Activated T-cell treated with anti-CD3 and anti-CD28 coated beads, Interleukin-2, amount 50 U/mL, for 24 hours (primary cell): ENCODE measurements around the gene NYNRIN.

ENCODE experiments used
- DNase-seq: peaks from one replicate; pipeline ENCODE4 v3.0.0-alpha.2; 2020
- H3K27ac Mint-ChIP-seq: 2 replicates; pipeline ENCODE4 v1.8.0; 2020; ENCODE audit warnings: mild to moderate bottlenecking, mixed read lengths
- H3K27me3 Mint-ChIP-seq: 2 replicates; pipeline ENCODE4 v1.8.0; 2020; ENCODE audit warnings: mixed read lengths
- H3K36me3 Mint-ChIP-seq: 2 replicates; pipeline ENCODE4 v1.8.0; 2020; ENCODE audit warnings: low read depth, mixed read lengths
- H3K4me1 Mint-ChIP-seq: 2 replicates; pipeline ENCODE4 v1.8.0; 2020; ENCODE audit warnings: low read depth, mixed read lengths
- H3K4me3 Mint-ChIP-seq: 2 replicates; pipeline ENCODE4 v1.8.0; 2020; ENCODE audit warnings: mild to moderate bottlenecking, moderate library complexity, mixed read lengths
- H3K9me3 Mint-ChIP-seq: 2 replicates; pipeline ENCODE4 v1.8.0; 2020; ENCODE audit warnings: mixed read lengths

The NYNRIN gene

DNA sequence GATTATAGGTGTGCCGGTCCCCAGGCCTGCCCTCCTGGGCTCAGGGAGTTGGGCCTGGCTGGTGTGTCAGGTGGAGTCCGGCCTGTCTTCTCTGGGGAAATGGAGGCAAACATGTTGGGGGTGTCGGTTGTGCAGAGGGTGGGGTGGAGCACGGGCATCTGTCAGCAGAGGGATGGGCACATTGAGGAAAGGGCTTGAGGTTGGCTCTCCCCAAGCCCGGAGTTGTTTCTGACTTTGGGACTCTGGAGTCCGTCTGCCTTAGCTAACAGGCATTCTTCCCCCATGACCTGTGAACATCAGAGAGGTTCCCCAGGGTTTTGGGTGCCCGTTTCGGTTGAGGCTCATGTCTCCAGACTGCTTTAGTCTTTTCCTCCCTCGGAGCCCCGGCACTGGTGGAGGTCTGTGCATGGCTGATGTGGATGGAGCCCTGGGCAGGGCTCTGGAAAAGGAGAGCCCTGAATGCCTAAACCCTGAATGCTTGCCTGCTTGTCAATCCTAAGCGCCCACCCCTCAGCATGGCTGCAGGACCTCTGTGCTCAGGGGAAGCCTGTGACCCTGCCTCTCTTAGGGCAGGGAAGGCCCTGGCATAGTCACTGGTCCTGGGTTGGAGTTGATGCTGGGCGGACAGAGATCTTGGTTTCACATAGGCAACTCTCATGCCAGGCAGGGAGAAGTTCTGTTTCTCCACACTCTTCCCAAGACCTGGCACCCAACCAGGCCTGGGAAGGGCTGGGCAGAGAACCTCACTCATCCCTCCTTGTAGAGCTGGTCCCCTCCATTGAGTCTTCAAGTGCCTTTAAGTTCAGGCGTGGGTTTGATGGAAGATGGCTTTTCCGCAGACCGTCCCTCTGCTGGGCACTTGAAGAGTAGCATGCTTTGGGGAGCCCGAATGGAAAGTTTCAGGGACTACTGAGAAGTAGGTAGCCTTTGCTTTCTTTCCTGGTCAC, 12.9 kb downstream of the NYNRIN start:
- Mint-ChIP-seq H3K4me1 (no peaks in the 10 kb centered on the region), H3K36me3 (no peaks in the 10 kb centered on the region), H3K9me3 (no peaks in the 10 kb centered on the region), H3K4me3 (no peak overlapping the region), H3K27me3 (peaks cover 7% of the 10 kb centered on the region), H3K27ac (no peak overlapping the region)
- no peak for DNase-seq

DNA sequence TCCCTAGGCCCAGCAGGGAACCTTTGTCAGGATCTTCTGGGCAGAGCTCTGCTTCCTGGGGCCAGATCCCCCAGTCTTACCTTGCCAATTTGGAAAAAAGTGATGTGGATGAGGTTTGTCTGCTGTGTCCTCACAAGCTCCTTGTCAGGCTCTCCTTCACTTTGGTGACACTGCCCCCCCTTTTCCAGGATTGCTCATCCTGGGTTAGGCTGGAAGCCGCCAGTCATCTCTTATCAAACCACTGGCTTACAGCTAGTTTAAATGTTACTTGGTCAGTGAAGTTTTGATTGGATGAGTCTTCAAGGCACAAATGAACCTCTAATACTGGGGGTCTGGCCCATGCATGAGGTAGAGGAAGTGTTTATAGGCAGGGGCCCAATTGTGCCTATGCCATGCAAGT, 15.3 kb downstream of the NYNRIN start:
- Mint-ChIP-seq H3K36me3 (no peaks in the 10 kb centered on the region), H3K9me3 (no peaks in the 10 kb centered on the region), H3K27me3 (peaks cover 3% of the 10 kb centered on the region), H3K27ac (no peak overlapping the region), H3K4me3 (no peak overlapping the region), H3K4me1 (no peaks in the 10 kb centered on the region)
- DNase-seq, result no peak

DNA sequence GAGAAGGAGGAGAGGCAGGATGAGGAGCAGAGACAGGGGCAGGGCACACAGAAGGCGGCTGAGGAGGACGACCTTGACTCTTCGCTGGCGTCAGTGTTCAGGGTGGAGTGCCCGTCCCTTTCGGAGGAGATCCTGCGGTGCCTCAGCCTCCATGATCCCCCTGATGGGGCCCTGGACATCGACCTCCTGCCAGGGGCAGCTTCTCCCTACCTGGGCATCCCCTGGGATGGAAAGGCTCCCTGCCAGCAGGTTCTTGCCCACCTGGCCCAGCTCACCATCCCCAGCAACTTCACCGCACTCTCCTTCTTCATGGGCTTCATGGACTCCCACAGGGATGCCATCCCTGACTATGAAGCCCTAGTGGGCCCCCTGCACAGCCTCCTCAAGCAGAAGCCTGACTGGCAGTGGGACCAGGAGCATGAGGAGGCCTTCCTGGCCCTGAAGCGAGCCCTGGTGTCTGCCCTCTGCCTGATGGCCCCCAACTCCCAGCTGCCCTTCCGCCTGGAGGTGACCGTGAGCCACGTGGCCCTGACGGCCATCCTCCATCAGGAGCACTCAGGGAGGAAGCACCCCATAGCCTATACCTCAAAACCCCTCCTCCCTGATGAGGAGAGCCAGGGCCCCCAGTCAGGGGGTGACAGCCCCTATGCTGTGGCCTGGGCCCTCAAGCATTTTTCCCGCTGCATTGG, 16.1 kb downstream of the NYNRIN start:
- no peaks in the 10 kb centered on the region for H3K9me3 Mint-ChIP-seq
- DNase-seq, result no peak
- H3K27ac Mint-ChIP-seq, result no peak overlapping the region
- H3K4me1 Mint-ChIP-seq, result no peaks in the 10 kb centered on the region
- no peak overlapping the region for H3K4me3 Mint-ChIP-seq
- no peaks in the 10 kb centered on the region for H3K36me3 Mint-ChIP-seq
- H3K27me3 Mint-ChIP-seq, result peaks cover 4% of the 10 kb centered on the region

DNA sequence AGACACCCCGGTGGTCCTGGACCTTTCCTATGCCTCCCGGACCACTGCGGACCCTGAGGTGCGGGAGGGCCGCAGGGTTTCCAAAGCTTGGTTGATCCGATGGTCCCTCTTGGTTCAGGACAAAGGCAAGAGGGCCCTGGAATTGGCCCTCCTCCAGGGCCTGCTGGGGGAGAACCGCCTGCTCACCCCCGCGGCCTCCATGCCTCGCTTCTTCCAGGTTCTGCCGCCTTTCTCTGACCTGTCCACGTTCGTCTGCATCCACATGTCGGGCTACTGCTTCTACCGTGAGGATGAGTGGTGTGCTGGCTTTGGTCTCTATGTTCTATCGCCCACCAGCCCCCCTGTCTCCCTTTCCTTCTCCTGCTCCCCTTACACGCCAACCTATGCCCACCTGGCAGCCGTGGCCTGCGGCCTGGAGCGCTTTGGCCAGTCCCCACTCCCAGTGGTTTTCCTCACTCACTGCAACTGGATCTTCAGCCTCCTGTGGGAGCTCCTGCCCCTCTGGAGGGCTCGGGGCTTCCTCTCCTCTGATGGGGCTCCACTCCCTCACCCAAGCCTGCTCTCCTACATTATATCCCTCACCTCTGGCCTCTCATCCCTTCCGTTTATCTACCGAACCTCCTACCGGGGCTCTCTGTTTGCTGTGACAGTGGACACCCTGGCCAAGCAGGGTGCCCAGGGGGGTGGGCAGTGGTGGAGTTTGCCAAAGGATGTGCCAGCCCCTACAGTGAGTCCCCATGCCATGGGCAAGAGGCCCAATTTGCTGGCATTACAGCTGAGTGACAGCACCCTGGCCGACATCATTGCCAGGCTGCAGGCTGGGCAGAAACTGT, 16.8 kb downstream of the NYNRIN start:
- Mint-ChIP-seq H3K27me3 (peaks cover 4% of the 10 kb centered on the region), H3K36me3 (no peaks in the 10 kb centered on the region), H3K4me1 (no peaks in the 10 kb centered on the region), H3K4me3 (no peak overlapping the region), H3K27ac (no peak overlapping the region), H3K9me3 (no peaks in the 10 kb centered on the region)
- no peak for DNase-seq

DNA sequence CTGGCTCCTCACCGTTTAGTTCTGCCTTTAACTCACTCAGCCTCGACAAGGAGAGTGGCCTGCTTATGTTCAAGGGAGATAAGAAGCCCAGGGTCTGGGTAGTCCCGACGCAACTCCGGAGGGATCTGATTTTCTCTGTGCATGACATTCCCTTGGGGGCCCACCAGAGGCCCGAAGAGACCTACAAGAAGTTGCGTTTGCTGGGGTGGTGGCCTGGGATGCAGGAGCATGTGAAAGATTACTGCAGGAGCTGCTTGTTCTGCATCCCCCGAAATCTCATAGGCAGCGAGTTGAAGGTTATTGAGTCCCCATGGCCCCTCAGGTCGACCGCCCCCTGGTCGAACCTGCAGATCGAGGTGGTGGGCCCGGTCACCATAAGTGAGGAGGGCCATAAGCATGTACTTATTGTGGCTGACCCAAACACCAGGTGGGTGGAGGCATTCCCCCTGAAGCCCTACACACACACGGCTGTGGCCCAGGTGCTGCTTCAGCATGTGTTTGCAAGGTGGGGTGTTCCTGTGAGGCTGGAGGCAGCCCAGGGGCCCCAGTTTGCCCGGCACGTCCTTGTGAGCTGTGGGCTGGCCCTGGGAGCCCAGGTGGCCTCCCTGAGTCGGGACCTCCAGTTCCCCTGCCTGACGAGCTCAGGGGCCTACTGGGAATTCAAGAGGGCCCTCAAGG, 17.6 kb downstream of the NYNRIN start:
- no peaks in the 10 kb centered on the region for H3K9me3 Mint-ChIP-seq
- H3K36me3 Mint-ChIP-seq, result no peaks in the 10 kb centered on the region
- no peak overlapping the region for H3K4me3 Mint-ChIP-seq
- peaks cover 4% of the 10 kb centered on the region for H3K27me3 Mint-ChIP-seq
- no peaks in the 10 kb centered on the region for H3K4me1 Mint-ChIP-seq
- no peak for DNase-seq
- no peak overlapping the region for H3K27ac Mint-ChIP-seq

DNA sequence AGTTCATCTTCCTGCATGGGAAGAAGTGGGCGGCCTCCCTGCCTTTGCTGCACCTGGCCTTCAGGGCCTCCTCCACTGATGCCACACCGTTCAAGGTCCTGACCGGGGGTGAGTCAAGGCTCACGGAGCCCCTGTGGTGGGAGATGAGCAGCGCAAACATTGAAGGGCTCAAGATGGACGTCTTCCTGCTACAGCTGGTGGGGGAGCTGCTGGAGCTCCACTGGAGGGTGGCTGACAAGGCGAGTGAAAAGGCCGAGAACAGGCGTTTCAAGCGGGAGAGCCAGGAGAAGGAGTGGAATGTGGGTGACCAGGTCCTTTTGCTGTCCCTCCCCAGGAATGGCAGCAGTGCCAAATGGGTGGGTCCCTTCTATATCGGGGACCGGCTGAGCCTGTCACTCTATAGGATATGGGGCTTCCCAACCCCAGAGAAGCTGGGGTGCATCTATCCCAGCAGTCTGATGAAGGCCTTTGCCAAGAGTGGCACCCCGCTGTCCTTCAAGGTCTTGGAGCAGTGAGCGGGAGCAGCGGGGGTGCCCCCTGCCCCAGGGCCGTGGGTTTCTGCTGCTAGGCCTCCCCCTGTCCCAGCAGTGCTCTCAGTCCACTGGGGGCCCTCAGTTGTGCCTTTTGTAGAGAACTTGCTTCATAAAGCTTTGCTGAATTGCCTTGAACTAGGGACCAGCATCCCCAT, 18.3 kb downstream of the NYNRIN start:
- H3K27me3 Mint-ChIP-seq, result peaks cover 4% of the 10 kb centered on the region
- H3K36me3 Mint-ChIP-seq, result no peaks in the 10 kb centered on the region
- no peaks in the 10 kb centered on the region for H3K9me3 Mint-ChIP-seq
- DNase-seq, result no peak
- H3K27ac Mint-ChIP-seq, result no peak overlapping the region
- H3K4me1 Mint-ChIP-seq, result no peaks in the 10 kb centered on the region
- no peak overlapping the region for H3K4me3 Mint-ChIP-seq

DNA sequence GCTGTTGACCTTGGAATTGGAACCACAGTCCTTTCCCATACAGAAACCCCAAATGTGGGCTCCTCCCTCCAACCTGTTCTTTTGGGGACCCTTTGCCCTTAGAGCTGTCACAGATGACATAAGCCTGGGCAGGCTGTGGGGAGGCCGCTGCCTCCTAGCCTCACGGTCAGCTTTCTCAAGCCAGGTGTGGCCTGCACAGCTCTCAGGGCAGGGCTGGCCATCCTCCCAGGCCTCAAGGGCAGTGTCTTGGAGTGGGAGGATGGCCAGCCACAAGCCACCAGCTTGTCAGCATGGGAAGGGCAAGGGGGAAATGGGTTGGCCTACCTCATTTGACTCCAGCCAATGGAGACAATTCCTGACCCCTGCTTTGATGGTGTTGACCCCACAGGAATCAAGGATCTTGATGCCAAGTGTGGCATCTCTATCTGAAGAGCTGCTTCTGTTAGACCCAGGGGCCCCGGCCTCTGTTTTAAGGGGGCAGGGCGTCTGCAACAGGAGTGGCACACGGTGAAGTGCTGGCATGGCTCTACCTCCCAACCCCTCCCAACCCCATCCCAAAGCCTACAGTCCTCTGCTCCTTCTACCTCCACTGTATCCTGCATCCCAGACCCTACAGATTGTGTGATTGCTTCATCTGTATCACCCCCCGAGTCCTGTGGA, 19.2 kb downstream of the NYNRIN start:
- H3K4me3 Mint-ChIP-seq, result no peak overlapping the region
- no peaks in the 10 kb centered on the region for H3K9me3 Mint-ChIP-seq
- no peaks in the 10 kb centered on the region for H3K36me3 Mint-ChIP-seq
- peaks cover 4% of the 10 kb centered on the region for H3K27me3 Mint-ChIP-seq
- DNase-seq, result no peak
- no peak overlapping the region for H3K27ac Mint-ChIP-seq
- H3K4me1 Mint-ChIP-seq, result no peaks in the 10 kb centered on the region

DNA sequence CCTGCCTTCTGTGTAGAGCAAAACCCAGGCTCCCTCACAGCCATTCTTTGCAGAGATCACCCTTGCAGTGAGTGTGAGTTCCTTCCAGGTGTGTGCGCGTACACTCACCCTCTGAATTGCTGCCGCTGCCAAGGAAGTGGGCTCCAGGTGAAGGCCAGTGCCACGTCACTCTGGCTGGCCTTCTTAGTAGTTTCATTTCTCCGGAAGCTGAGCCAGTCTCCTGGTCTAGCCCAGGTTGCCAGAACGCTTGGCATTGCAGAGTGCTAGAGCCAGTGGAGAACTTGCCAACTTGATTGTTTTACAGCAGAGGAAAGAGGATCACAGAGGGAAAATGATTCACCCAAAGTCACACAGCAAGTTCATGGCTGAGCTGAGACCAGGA, 19.7 kb downstream of the NYNRIN start:
- Mint-ChIP-seq H3K4me3 (no peak overlapping the region), H3K9me3 (no peaks in the 10 kb centered on the region), H3K36me3 (no peaks in the 10 kb centered on the region), H3K4me1 (no peaks in the 10 kb centered on the region), H3K27me3 (peaks cover 4% of the 10 kb centered on the region), H3K27ac (no peak overlapping the region)
- DNase-seq, result no peak

DNA sequence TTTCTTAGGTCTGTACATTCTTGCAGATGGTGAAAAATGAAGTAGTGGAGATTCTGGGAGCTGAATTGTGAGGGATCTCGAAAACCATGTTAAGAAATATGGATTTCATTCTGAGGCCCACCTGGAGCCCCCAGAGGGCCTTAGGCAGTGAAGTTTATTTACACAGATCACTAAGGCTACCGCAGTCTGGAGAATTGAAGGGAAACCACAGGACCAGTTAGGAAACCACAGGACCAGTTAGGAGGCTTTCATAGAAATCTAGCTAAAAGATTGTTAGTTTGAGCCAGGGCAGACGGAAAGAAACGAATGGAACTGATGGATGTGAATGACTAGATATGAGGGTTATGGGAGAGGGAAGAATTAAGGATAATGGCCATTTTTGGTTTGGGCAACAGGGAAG, 23.5 kb downstream of the NYNRIN start:
- peaks cover 20% of the 10 kb centered on the region for H3K4me1 Mint-ChIP-seq
- no peak overlapping the region for H3K4me3 Mint-ChIP-seq
- no peak for DNase-seq
- no peaks in the 10 kb centered on the region for H3K9me3 Mint-ChIP-seq
- H3K36me3 Mint-ChIP-seq, result no peaks in the 10 kb centered on the region
- H3K27ac Mint-ChIP-seq, result no peak overlapping the region
- H3K27me3 Mint-ChIP-seq, result peaks cover 4% of the 10 kb centered on the region

DNA sequence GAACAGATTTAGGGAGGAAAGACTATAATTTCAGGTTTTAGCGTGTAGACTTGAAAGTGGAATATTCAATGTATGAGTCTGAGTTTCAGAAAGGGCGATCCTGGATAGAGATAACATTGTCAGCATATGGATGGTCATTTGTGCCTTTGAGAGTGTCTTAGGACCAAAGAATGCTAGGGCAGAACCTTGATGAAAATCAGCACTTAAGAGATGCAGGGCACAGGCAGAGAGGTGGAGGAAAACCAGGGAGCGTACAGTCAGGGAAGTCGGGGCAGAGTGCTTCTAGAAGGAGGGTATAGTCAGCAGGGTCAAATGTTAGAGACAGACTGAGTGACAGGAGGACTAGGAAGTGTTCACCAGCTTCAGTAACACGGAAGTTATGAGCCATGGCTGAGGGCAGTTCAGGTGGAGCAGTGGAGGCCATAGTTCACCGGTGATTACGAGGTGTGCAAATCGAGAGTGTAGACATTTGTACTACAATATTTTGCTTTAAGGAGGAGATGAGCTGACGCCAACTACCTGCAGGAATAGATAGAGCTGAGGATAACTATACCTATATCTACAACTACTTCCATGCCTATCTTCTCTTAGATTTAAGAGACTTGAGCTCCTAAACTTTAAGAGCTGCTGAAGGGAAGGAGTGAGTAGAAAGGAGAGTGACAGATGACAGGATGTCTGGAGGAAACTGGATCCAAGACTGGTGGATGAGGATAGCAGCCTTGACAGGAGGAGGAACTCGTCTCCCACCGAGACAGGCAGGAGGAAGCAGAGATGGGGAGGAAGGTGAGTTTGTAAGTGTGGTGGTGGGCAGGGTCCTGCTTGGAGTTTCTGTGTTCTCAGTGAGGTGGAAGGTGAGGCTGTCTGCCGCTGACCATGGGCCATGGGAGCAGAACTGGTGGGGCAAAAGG, 24.1 kb downstream of the NYNRIN start:
- Mint-ChIP-seq H3K4me3 (no peak overlapping the region), H3K4me1 (peaks cover 23% of the 10 kb centered on the region), H3K27ac (no peak overlapping the region), H3K9me3 (no peaks in the 10 kb centered on the region), H3K36me3 (no peaks in the 10 kb centered on the region), H3K27me3 (peaks cover 4% of the 10 kb centered on the region)
- DNase-seq, result no peak

DNA sequence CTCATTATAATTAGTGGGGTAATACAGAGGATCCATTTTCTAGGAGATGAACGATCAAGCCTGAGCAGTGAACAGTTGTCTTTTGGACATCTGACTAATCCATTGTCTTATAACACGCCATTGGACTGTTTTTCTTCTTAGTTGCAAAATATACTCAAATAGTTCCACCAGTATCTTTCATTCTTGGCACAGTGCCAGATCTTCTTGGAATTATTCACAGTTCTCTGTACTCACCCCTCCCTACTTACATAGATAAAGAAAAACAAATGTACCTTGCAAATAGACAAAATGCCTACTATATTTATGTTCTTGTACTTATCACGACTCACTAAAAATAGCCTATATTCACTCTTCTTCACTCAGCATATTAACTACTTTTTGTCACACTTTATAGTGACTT, 26.9 kb downstream of the NYNRIN start:
- Mint-ChIP-seq H3K27ac (no peak overlapping the region), H3K9me3 (no peaks in the 10 kb centered on the region), H3K27me3 (no peaks in the 10 kb centered on the region), H3K36me3 (peaks cover 6% of the 10 kb centered on the region), H3K4me1 (peaks cover 33% of the 10 kb centered on the region), H3K4me3 (no peak overlapping the region)
- DNase-seq, result no peak

DNA sequence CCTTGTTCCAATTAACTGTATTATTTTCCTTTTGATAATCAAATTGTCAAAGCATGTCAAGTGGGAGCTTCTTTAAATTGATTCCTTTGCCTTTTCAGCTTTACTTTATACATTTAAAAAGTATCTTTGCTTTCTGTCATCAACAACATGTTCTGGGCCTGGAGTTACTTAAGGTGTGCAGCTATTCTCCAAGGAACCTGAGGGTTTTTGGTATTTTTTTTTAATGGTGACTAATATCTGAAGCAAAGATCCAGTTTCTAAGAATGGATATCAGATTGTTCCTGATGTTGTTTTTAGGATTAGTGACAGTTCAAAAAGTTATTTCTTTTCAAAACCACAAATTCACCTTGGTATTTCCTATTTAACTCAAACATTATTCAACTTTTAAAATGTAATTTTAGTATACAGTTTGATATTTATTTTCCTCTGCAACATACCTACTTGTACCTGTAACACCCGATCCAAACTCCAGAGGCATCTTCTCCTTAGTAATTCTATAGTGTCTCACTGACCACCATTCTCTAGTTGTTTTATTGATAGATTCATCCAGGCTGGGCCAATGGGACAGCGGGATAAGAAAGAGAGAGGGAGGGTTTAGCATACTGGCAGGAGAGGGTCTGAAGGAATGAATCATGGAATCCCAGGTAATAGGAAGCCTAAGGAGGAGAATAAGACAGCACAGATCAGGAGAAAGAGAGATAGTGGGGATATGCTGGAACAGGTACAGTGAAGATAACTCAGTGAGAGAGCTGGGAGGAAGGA, 27.5 kb downstream of the NYNRIN start:
- Mint-ChIP-seq H3K9me3 (no peaks in the 10 kb centered on the region), H3K27ac (no peak overlapping the region), H3K36me3 (peaks cover 13% of the 10 kb centered on the region), H3K27me3 (no peaks in the 10 kb centered on the region), H3K4me3 (no peak overlapping the region), H3K4me1 (peaks cover 37% of the 10 kb centered on the region)
- DNase-seq, result no peak
